ENCODE results near the gene CCSER2.

- TF ChIP-seq CTCF (conservative IDR thresholded peaks at IDR 0.05) (no peak), EZH2 (IDR thresholded peaks at IDR 0.05; ENCODE audit: low read depth) (no peak)
Observed at GRCh38 chr10:84401854-84402611, 73.6 kb downstream of the CCSER2 start.
